T-helper 1 cell treated with Interleukin-12 subunit alpha and Interleukin-12 subunit beta and Interleukin-4 antibody, amounts not matched to agents 30 μg/mL and 1 μg/mL, for 36 hours (primary cell): ENCODE data around the gene IL3.

ENCODE experiments used
- H3K27ac Mint-ChIP-seq: one replicate; pipeline ENCODE4 v1.8.0; 2021; ENCODE audit warnings: mild to moderate bottlenecking, mixed read lengths
- H3K27me3 Mint-ChIP-seq: one replicate; pipeline ENCODE4 v1.8.0; 2021; ENCODE audit warnings: low read depth, mixed read lengths
- H3K36me3 Mint-ChIP-seq: one replicate; pipeline ENCODE4 v1.8.0; 2021; ENCODE audit warnings: low read depth, mixed read lengths
- H3K4me1 Mint-ChIP-seq: one replicate; pipeline ENCODE4 v1.8.0; 2021; ENCODE audit warnings: low read depth, mixed read lengths
- H3K4me3 Mint-ChIP-seq: one replicate; pipeline ENCODE4 v1.8.0; 2021; ENCODE audit warnings: mild to moderate bottlenecking, moderate library complexity, mixed read lengths
- H3K9me3 Mint-ChIP-seq: one replicate; pipeline ENCODE4 v1.8.0; 2021; ENCODE audit warnings: mixed read lengths

Gene IL3

GRCh38 chr5:132021654-132022053, 38.8 kb upstream of the IL3 start:
- Mint-ChIP-seq H3K27ac (no peak overlapping the region), H3K4me3 (no peak overlapping the region), H3K36me3 (peaks cover 2% of the 10 kb centered on the region), H3K4me1 (peaks cover 56% of the 10 kb centered on the region), H3K27me3 (peaks cover 25% of the 10 kb centered on the region), H3K9me3 (no peaks in the 10 kb centered on the region)

- H3K36me3 Mint-ChIP-seq = peaks cover 3% of the 10 kb centered on the region
- no peaks in the 10 kb centered on the region for H3K9me3 Mint-ChIP-seq
- H3K4me3 Mint-ChIP-seq = no peak overlapping the region
- H3K27ac Mint-ChIP-seq = no peak overlapping the region
- H3K27me3 Mint-ChIP-seq = peaks cover 16% of the 10 kb centered on the region
- peaks cover 46% of the 10 kb centered on the region for H3K4me1 Mint-ChIP-seq
These were observed 37.7 kb upstream of the IL3 start for GRCh38 chr5:132022737-132023136.

GRCh38 chr5:132023258-132024116, 37.0 kb upstream of the IL3 start:
- Mint-ChIP-seq H3K36me3 (peaks cover 3% of the 10 kb centered on the region), H3K4me1 (peaks cover 46% of the 10 kb centered on the region), H3K4me3 (no peak overlapping the region), H3K9me3 (no peaks in the 10 kb centered on the region), H3K27ac (no peak overlapping the region), H3K27me3 (peaks cover 19% of the 10 kb centered on the region)

GRCh38 chr5:132024117-132024435, 36.4 kb upstream of the IL3 start:
- H3K36me3 Mint-ChIP-seq = peaks cover 3% of the 10 kb centered on the region
- H3K4me1 Mint-ChIP-seq = peaks cover 41% of the 10 kb centered on the region
- no peaks in the 10 kb centered on the region for H3K9me3 Mint-ChIP-seq
- H3K27ac Mint-ChIP-seq = no peak overlapping the region
- no peak overlapping the region for H3K4me3 Mint-ChIP-seq
- peaks cover 15% of the 10 kb centered on the region for H3K27me3 Mint-ChIP-seq

- H3K27me3 Mint-ChIP-seq = peaks cover 21% of the 10 kb centered on the region
- H3K4me1 Mint-ChIP-seq = peaks cover 36% of the 10 kb centered on the region
- no peak overlapping the region for H3K27ac Mint-ChIP-seq
- H3K9me3 Mint-ChIP-seq = no peaks in the 10 kb centered on the region
- no peak overlapping the region for H3K4me3 Mint-ChIP-seq
- H3K36me3 Mint-ChIP-seq = peaks cover 3% of the 10 kb centered on the region
These were observed 35.6 kb upstream of the IL3 start for GRCh38 chr5:132024789-132025402.

- Mint-ChIP-seq H3K4me1 (peaks cover 31% of the 10 kb centered on the region), H3K36me3 (peaks cover 4% of the 10 kb centered on the region), H3K27ac (no peak overlapping the region), H3K4me3 (no peak overlapping the region), H3K9me3 (no peaks in the 10 kb centered on the region), H3K27me3 (peaks cover 27% of the 10 kb centered on the region)
These were observed 35.0 kb upstream of the IL3 start for GRCh38 chr5:132025403-132025971.

- H3K36me3 Mint-ChIP-seq = peaks cover 8% of the 10 kb centered on the region
- H3K4me3 Mint-ChIP-seq = peak overlapping the region; percentile 36
- no peak overlapping the region for H3K27ac Mint-ChIP-seq
These were observed 33.9 kb upstream of the IL3 start for GRCh38 chr5:132026516-132027008.

GRCh38 chr5:132027027-132027426, 33.4 kb upstream of the IL3 start:
- Mint-ChIP-seq H3K9me3 (no peaks in the 10 kb centered on the region), H3K4me3 (peak overlapping the region; percentile 36), H3K27ac (peak overlapping the region; percentile 69), H3K4me1 (peaks cover 19% of the 10 kb centered on the region), H3K27me3 (peaks cover 34% of the 10 kb centered on the region), H3K36me3 (peaks cover 8% of the 10 kb centered on the region)

More at GRCh38 chr5:132026516-132027008, 33.9 kb upstream of the IL3 start:
- Mint-ChIP-seq H3K27me3 (peaks cover 29% of the 10 kb centered on the region), H3K4me1 (peaks cover 23% of the 10 kb centered on the region), H3K9me3 (no peaks in the 10 kb centered on the region)

GRCh38 chr5:132029609-132030330, 30.7 kb upstream of the IL3 start:
- Mint-ChIP-seq H3K4me3 (no peak overlapping the region), H3K4me1 (peaks cover 7% of the 10 kb centered on the region), H3K27me3 (peaks cover 58% of the 10 kb centered on the region), H3K36me3 (peaks cover 14% of the 10 kb centered on the region), H3K27ac (no peak overlapping the region), H3K9me3 (peaks cover 14% of the 10 kb centered on the region)

GRCh38 chr5:132030610-132031009, 29.8 kb upstream of the IL3 start:
- peaks cover 7% of the 10 kb centered on the region for H3K4me1 Mint-ChIP-seq
- peaks cover 14% of the 10 kb centered on the region for H3K36me3 Mint-ChIP-seq
- H3K9me3 Mint-ChIP-seq = peaks cover 14% of the 10 kb centered on the region
- no peak overlapping the region for H3K27ac Mint-ChIP-seq
- no peak overlapping the region for H3K4me3 Mint-ChIP-seq
- H3K27me3 Mint-ChIP-seq = peaks cover 64% of the 10 kb centered on the region

- Mint-ChIP-seq H3K4me1 (peaks cover 7% of the 10 kb centered on the region), H3K36me3 (peaks cover 14% of the 10 kb centered on the region), H3K4me3 (no peak overlapping the region), H3K27me3 (peaks cover 75% of the 10 kb centered on the region), H3K27ac (no peak overlapping the region), H3K9me3 (peaks cover 14% of the 10 kb centered on the region)
These were observed 28.3 kb upstream of the IL3 start for GRCh38 chr5:132032196-132032595.

GRCh38 chr5:132033122-132033521, 27.3 kb upstream of the IL3 start:
- no peak overlapping the region for H3K4me3 Mint-ChIP-seq
- H3K27me3 Mint-ChIP-seq = peaks cover 78% of the 10 kb centered on the region
- H3K36me3 Mint-ChIP-seq = peaks cover 16% of the 10 kb centered on the region
- H3K27ac Mint-ChIP-seq = no peak overlapping the region
- peaks cover 5% of the 10 kb centered on the region for H3K4me1 Mint-ChIP-seq
- peaks cover 19% of the 10 kb centered on the region for H3K9me3 Mint-ChIP-seq

- Mint-ChIP-seq H3K9me3 (peaks cover 28% of the 10 kb centered on the region), H3K27me3 (peaks cover 87% of the 10 kb centered on the region), H3K4me3 (no peak overlapping the region), H3K4me1 (peaks cover 2% of the 10 kb centered on the region), H3K36me3 (peaks cover 12% of the 10 kb centered on the region), H3K27ac (no peak overlapping the region)
These were observed 23.1 kb upstream of the IL3 start for GRCh38 chr5:132037353-132037752.

GRCh38 chr5:132044207-132044606, 16.2 kb upstream of the IL3 start:
- H3K4me1 Mint-ChIP-seq = peaks cover 2% of the 10 kb centered on the region
- H3K27ac Mint-ChIP-seq = no peak overlapping the region
- H3K4me3 Mint-ChIP-seq = no peak overlapping the region
- H3K9me3 Mint-ChIP-seq = peaks cover 3% of the 10 kb centered on the region
- H3K36me3 Mint-ChIP-seq = peaks cover 4% of the 10 kb centered on the region
- peaks cover 69% of the 10 kb centered on the region for H3K27me3 Mint-ChIP-seq
